ENCODE measurements around the gene RHOH. TPM values are rescaled to one million over a fixed set of nuclear protein-coding genes. Genes with fewer than 3 reads are reported as not detected.

The RHOH gene
- total and polyA plus RNA-seq, 10 of the 15 experiments (the other 5 are each of a cell fraction or from before 2014, with no cell fraction given), result 46.5 to 120 (median 57.9) TPM

DNA sequence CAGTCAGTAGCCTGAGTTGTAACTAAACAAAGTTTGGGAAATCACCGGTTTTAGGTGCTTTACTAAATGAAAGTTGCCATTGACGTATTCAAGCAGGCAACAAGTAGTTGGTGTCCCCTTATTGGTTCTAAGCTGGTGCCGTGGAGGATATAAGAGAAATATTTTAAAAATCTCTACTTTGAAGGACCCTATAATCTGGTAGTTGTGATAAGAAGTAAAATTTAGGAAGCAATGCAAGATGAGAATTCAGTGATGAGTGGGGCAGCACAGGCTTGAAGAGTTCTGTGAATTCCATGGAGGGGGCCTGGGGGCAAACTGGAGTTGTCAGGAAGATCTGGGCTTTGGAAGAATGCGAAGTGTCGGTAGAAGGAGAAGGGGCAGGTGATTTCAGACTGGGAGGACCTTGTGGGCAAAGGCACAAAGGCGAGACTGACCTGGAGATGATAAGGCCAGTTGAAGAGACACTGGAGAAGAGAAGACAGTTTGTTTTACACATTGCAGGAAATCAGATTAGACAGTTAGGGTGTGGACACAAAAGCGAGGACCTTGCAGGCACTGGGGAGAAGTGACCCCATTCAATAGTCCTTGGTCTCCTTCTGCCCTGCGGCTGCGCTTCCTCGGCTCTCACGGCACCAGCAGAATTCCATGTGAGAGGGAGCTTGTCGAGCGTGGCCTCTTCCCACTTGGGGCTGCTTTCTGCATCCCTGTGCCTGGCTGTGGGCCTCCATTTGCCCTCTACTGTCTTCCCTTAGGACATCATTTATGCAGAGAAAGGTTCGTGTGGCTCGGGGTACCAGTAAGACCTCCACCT is 1.3 kb downstream of the RHOH start (continued):
- TF ChIP-seq, protein P1, sequence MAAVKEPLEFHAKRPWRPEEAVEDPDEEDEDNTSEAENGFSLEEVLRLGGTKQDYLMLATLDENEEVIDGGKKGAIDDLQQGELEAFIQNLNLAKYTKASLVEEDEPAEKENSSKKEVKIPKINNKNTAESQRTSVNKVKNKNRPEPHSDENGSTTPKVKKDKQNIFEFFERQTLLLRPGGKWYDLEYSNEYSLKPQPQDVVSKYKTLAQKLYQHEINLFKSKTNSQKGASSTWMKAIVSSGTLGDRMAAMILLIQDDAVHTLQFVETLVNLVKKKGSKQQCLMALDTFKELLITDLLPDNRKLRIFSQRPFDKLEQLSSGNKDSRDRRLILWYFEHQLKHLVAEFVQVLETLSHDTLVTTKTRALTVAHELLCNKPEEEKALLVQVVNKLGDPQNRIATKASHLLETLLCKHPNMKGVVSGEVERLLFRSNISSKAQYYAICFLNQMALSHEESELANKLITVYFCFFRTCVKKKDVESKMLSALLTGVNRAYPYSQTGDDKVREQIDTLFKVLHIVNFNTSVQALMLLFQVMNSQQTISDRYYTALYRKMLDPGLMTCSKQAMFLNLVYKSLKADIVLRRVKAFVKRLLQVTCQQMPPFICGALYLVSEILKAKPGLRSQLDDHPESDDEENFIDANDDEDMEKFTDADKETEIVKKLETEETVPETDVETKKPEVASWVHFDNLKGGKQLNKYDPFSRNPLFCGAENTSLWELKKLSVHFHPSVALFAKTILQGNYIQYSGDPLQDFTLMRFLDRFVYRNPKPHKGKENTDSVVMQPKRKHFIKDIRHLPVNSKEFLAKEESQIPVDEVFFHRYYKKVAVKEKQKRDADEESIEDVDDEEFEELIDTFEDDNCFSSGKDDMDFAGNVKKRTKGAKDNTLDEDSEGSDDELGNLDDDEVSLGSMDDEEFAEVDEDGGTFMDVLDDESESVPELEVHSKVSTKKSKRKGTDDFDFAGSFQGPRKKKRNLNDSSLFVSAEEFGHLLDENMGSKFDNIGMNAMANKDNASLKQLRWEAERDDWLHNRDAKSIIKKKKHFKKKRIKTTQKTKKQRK (IDR thresholded peaks at IDR 0.05; ENCODE audit: low read depth, low read length), result no peak
- TF ChIP-seq CBX3 (IDR thresholded peaks at IDR 0.05; ENCODE audit: borderline replicate concordance, low read depth), result no peak
- no peak for TF ChIP-seq TCF12 (IDR thresholded peaks at IDR 0.05; ENCODE audit: low read depth, low read length)
- TF ChIP-seq KLF5 (IDR thresholded peaks at IDR 0.05; ENCODE audit: partially characterized antibody), result no peak
- no peak for TF ChIP-seq CUX1 (IDR thresholded peaks at IDR 0.05; ENCODE audit: insufficient replicate concordance, low read depth, low read length)
- TF ChIP-seq FOXM1 (IDR thresholded peaks at IDR 0.05; ENCODE audit: low read depth, low read length), result no peak
- TF ChIP-seq, protein P2, sequence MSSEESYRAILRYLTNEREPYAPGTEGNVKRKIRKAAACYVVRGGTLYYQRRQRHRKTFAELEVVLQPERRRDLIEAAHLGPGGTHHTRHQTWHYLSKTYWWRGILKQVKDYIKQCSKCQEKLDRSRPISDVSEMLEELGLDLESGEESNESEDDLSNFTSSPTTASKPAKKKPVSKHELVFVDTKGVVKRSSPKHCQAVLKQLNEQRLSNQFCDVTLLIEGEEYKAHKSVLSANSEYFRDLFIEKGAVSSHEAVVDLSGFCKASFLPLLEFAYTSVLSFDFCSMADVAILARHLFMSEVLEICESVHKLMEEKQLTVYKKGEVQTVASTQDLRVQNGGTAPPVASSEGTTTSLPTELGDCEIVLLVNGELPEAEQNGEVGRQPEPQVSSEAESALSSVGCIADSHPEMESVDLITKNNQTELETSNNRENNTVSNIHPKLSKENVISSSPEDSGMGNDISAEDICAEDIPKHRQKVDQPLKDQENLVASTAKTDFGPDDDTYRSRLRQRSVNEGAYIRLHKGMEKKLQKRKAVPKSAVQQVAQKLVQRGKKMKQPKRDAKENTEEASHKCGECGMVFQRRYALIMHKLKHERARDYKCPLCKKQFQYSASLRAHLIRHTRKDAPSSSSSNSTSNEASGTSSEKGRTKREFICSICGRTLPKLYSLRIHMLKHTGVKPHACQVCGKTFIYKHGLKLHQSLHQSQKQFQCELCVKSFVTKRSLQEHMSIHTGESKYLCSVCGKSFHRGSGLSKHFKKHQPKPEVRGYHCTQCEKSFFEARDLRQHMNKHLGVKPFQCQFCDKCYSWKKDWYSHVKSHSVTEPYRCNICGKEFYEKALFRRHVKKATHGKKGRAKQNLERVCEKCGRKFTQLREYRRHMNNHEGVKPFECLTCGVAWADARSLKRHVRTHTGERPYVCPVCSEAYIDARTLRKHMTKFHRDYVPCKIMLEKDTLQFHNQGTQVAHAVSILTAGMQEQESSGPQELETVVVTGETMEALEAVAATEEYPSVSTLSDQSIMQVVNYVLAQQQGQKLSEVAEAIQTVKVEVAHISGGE (CRISPR knock-in tag; IDR thresholded peaks at IDR 0.05), result no peak
- TF ChIP-seq RBBP5 (conservative IDR thresholded peaks at IDR 0.05), result no peak
- no peak for TF ChIP-seq EGR1 (IDR thresholded peaks at IDR 0.05; ENCODE audit: borderline replicate concordance in 1 of 2, low read depth in 2 of 2, low read length in 2 of 2)
- peak; percentile 24; the same call in 1 of the 3 replicates for TF ChIP-seq POU2F2 (IDR thresholded peaks at IDR 0.05; ENCODE audit: borderline replicate concordance, low read depth, low read length)
- TF ChIP-seq SMARCA5 (IDR thresholded peaks at IDR 0.05), result no peak
- no peak for TF ChIP-seq CHD4 (IDR thresholded peaks at IDR 0.05)
- TF ChIP-seq CREB1 (IDR thresholded peaks at IDR 0.05; ENCODE audit: low read depth), result no peak
- TF ChIP-seq ZNF622 (IDR thresholded peaks at IDR 0.05), result no peak
- TF ChIP-seq, protein P3, sequence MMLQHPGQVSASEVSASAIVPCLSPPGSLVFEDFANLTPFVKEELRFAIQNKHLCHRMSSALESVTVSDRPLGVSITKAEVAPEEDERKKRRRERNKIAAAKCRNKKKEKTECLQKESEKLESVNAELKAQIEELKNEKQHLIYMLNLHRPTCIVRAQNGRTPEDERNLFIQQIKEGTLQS (IDR thresholded peaks at IDR 0.05; ENCODE audit: borderline replicate concordance, extremely low read depth, low read depth, low read length), result no peak
- TF ChIP-seq, protein P4, sequence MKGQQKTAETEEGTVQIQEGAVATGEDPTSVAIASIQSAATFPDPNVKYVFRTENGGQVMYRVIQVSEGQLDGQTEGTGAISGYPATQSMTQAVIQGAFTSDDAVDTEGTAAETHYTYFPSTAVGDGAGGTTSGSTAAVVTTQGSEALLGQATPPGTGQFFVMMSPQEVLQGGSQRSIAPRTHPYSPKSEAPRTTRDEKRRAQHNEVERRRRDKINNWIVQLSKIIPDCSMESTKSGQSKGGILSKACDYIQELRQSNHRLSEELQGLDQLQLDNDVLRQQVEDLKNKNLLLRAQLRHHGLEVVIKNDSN (IDR thresholded peaks at IDR 0.05; ENCODE audit: borderline replicate concordance, extremely low read length, insufficient read depth, low read depth, low read length), result no peak

All from GM12878 (cell line).